RKO (cell line): ENCODE measurements around the gene AKT1S1.

Experiments used
- DNase-seq: peaks from one replicate; pipeline ENCODE4 v3.0.0-alpha.2; 2016; ENCODE audit warnings: low spot score

AKT1S1 gene

DNA sequence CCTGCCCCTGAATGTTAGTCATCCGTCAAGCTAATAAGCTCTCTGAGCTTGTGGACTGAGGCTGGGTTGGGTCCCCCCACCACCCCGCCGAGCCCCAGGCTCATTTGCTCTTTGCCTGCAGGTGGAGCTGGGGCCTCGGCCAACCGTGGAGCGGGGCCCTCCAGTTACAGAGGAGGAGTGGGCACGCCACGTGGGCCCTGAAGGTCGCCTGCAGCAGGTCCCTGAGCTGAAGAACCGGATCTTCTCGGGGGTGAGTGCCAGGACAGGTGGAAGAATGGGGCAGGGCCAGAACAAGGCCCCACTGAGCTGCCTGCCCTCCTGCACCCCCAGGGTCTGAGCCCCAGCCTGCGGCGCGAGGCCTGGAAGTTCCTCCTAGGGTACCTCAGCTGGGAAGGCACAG is 5.5 kb upstream of the AKT1S1 start:
- no peak for DNase-seq

DNA sequence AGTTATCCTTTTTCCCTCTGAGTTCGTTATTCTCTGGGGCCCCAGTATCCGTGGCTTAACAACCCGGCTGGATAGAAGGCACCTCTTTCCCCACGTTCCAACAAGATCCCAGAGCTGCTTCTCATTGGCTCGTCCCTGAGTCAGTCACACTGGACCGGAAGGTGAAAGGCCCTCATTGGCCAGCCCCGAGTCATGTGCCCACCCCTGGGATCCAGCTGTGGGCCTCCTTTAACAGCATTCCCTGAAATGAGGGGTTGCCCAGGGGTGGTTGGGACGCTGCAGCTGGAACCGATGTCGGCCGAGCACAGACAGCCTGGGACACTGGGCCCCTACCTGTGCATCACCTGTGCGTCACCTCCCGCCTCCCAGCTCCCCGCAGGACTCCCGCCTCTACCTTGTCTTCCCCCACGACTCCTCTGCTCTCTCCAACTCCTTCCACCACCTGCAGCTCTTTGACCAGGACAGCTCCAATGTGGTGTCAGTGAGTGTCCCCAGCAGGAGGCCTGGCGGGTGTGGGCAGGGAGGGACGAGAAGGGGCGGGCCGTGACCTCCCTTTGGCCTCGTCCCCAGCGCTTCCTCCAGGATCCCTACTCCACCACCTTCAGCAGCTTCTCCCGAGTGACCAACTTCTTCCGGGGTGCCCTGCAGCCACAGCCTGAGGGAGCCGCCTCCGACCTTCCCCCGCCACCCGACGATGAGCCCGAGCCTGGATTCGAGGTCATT is 4.7 kb upstream of the AKT1S1 start:
- DNase-seq: no peak

DNA sequence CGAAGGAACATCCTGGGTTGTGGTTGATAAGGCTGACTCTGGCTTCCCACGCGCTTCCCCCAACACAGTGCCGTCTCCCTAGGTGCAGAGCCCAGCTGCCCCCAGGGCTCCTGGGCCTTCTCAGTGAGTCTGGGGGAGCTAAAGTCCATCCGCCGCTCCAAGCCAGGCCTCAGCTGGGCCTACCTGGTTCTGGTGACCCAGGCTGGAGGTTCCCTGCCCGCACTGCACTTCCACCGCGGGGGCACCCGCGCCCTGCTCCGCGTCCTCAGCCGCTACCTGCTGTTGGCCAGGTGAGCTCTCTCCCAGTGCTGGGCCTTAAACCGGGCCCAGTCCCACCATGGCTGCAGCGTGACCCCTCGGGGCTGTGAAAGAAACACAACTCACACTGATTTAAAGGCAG is 4.0 kb upstream of the AKT1S1 start:
- DNase-seq: no peak

DNA sequence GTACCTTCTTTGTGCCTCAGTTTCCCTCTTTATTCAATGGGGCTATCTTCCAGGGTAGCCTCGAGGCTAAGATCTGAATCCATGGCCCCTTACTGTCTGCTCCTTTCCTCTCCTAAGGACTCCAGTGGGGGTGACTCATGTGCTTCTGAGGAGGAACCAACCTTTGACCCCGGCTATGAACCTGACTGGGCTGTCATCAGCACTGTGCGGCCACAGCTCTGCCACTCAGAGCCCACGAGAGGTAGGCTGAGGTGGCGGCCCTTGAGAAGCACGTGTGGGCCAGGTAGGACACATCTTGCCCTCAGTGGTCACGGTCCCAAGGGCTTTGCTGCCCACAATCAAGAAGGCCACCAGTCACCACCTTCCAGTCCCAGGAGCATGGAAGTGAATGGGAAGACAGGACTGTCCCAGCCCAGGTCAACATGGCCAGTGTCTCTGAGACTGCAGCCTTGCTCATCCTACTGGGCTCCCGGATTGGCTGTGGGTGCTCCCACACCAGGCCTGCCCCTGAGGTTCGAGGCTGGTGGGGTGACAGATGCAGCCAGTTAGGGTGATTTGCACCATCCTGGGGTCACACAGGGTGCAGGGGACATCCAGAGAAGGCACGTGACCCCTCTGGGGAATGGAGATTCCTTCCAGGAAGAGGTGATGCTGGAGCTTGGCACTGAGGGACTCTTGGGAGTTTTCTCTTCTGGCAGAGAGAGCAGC is 3.2 kb upstream of the AKT1S1 start:
- DNase-seq: no peak

DNA sequence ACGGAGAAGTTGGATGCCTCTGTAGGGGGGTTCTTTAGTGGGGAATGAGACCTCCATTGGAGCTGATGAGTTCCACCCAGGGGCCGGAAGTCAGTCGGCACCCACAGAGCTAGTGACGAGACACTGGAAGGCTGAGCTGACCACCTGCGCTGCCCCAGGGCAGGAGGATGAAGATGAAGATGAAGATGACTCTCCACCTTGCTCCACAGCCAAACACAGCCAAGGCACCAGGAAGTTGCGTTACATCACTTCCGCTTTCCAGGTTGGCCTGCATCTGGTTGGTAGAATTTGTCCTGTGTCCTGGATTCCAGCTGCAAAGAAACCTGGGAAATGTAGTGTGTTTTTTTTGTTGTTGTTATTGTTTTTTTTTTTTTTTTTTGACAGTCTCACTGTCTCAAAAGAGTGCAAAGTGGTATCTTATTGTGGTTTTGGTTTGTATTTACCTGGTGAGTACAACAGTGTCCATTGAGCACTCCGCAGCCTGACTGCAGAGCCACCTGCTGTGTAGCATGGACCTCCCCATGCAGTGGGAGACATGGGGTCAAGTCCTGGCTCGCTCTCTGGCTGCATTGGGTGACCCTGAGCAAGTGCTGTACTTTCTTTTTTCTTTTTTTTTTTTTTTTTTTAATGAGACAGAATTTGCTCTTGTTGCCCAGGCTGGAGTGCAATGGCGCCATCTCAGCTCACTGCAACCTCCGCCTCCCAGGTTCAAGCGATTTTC is 2.2 kb upstream of the AKT1S1 start:
- no peak for DNase-seq

GRCh38 chr19:49878744-49879070 is 1.6 kb upstream of the AKT1S1 start:
- no peak for DNase-seq

GRCh38 chr19:49877879-49878743 is 956 bp upstream of the AKT1S1 start:
- peak; percentile 95 for DNase-seq

DNA sequence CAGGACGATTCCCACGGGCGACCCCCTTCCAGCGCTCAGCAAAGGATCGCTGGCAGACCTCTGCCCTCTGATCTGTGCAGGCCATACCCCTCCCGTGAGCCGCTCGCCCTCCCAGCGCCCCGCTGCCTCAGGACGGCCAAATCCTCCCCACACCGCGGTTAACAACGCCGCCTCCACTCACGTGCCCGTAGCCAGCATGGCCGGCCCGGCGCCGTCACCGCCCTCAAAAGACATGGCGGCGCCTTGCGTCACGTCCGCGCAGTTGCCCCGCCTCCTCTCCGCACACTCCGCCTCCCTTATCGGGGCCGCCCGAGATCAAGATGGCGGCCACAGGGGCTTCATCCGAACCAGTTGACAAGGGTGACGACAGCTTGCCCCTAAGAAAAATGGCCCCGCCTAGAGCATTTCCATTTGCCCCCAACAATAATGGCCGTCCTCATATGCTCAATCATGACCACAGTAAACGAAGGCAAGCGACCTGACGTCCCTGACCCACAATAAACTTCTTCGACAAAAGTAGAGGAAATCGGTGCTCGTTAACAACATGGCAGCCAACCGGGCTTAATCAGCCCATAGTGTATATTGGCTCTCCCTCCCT is 634 bp downstream of the AKT1S1 start:
- peak; percentile 98 for DNase-seq

GRCh38 chr19:49875857-49876421 is 1.2 kb downstream of the AKT1S1 start:
- no peak for DNase-seq

GRCh38 chr19:49875177-49875576 is 2.0 kb downstream of the AKT1S1 start:
- no peak for DNase-seq

GRCh38 chr19:49874503-49875157 is 2.5 kb downstream of the AKT1S1 start:
- DNase-seq: no peak

- DNase-seq: no peak
Observed at GRCh38 chr19:49873834-49874233, 3.3 kb downstream of the AKT1S1 start.

DNA sequence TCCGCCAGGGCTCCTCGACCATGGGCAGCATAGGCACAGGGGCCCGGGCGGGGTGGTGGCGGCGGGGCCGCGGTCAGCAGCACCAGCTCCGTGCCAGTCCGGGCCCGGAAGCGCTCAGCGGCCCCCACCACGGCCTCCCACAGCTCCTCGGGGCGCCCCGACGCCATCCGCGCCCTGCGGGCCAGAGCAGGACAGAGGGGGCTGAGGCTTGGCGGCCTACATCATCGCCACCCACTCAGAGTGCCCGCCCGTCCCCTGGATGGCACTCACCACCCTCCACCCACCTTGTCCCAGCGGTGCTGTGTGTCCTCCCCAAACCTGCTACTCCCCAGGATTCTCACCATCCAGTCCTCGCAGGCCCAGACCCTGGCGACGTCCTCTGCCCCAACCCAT is 4.0 kb downstream of the AKT1S1 start:
- no peak for DNase-seq

- no peak for DNase-seq
Observed at GRCh38 chr19:49872245-49873128, 4.7 kb downstream of the AKT1S1 start.

DNA sequence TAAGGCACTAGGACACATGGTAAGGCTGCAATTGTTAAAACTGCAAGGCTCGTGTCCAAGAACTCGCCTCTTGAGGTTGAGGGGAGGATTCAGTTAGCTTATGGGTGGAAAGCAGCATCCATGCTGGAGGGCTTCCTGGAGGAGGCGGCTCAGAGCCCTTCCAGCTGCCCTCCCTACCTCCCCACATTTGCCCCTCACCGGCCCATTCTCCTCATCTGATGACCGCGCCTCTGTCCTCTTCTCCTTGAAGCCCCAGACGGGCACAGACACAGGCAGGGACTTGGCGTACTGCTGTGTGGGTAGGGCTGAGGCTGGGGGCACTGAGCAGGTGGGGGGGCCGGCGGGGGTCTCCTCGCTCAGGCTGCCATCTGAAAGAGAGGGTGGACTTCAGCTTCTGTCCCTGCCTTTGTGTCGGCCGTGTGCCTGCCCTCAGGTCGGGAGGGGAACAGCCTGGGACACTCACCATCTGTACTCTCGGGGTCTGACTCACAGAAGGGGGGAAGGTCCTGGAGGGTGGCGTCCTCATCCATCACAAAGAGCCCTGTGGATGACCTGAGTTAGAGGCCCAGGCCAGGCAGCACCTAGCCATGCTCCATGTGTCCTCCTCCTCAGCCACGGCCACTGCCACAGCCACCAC is 5.7 kb downstream of the AKT1S1 start:
- no peak for DNase-seq

- DNase-seq: no peak
Observed at GRCh38 chr19:49870309-49870901, 6.8 kb downstream of the AKT1S1 start.

GRCh38 chr19:49869484-49870308 is 7.5 kb downstream of the AKT1S1 start:
- peak; percentile 100 for DNase-seq

GRCh38 chr19:49869009-49869483 is 8.1 kb downstream of the AKT1S1 start:
- no peak for DNase-seq
